H54 (cell line): Measurements from ENCODE around the gene TSPAN18.

ENCODE experiments used
- DNase-seq: peaks from one replicate; pipeline ENCODE4 v3.0.0; 2011; ENCODE audit warnings: low spot score, mixed read lengths; ENCODE audit not compliant: insufficient read length
- FAIRE-seq: peaks from 3 replicates; lab custom pipeline; 2011; peaks lifted over from hg19 to GRCh38; lab: Jason Lieb, UNC
- POLR2A ChIP-seq: IDR thresholded peaks from 2 replicates; pipeline ENCODE4 v1.6.1; 2011; ENCODE audit warnings: low read depth, mild to moderate bottlenecking, low read length

Gene TSPAN18

DNA sequence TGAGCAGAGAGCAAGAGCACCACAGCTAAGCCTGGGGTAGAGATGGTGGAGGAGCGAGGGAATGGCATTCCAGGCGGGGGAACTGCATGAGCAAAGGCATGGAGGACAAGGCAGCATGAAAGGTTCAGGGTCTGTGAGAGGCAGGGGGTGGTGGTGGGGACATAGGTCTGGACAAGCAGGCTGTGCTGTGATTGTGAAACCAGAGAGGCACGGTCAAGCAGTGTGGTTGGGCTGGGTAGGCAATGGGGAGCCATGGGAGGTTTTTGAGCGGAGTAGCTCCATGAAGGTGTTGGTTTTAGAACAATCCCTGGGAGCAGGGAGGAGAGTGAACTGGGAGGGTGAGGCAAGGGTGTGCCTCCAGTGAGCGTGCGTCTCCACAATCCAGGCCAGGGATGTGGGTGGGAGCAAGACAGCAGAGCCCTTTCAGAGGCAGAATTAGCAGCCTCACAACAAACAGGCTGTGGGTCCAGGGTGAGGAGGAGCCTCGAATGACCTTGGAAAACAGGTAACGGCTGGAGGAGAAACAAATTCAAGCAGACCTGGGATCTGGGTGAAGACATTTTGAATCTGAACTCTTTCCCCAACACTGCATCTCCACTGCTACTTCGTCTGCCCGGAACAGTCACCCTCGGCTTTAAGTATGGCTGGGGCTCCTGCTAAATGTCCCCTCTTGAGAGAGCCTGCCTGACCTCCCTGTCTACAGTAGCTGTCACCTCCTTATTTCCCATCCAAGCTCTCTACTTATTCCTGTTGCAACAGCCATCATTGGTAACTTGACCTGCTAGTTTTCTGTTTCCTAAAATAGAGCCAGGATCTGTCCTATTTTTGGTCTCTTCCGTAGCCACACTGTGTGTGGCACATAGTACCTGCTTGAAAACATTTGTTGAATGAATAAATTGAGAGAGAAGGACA lies 27.0 kb upstream of the TSPAN18 start:
- DNase-seq (no peak), FAIRE-seq (no peak)
- no peak for TF ChIP-seq POLR2A

DNA sequence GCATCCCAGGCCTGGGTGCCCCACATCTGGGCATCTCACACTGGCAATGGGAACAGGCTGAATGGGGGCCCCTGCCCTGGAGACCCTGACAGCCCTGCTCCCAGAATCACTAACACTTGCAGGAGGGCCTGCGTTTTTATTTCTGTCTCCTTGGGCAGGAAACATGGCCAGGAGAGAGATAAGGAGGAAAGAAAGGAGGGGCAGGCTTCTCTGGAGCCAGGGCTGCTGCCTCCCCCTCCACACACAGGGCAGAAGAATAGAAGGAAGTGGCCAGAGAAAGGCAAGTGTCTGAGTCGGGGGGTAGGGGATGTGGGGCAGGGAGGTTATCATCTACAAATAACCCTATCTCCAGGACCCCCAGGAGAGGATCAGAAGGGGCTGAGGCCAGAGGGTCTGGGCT lies 25.5 kb upstream of the TSPAN18 start:
- DNase-seq (no peak), FAIRE-seq (no peak)
- TF ChIP-seq POLR2A: no peak

DNA sequence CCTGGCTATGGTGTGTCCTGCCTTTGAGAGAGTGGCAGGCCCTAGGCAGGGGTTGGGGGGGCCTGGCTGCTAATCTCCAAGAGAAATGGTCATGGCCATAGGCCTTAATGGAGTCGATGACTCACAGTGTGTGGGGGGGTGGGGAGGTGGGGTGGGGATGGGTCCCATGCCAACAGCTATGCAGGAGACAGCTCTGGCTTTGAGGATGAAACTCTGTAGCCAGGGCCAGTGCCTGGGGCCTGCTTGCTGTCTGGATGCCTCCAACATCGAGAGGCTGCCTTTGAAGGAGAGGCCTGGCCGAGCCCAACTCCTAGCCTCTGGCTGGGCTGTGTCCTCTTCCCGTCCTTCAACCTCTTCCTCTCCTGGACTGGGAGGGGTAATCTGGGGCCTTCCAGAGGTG lies 23.9 kb upstream of the TSPAN18 start:
- DNase-seq (no peak), FAIRE-seq (no peak)
- no peak for TF ChIP-seq POLR2A

DNA sequence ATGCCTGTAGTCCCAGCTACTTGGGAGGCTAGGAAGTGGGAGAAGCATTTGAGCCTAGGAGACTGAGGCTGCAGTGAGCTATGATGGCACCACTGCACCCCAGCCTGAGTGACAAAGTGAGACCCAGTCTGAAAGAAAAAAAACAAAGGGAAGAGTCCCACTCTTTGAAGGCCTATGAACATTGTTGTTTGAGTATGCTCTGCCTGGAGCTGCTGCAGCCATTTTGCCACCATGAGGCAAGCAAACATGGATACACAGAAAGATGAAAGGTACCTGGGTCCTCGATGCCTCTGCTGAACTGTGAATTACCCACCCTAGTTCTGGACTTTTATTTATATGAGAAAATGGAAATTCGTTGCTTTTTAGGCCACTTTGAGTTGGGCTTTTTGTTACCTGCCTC lies 19.7 kb upstream of the TSPAN18 start:
- FAIRE-seq: no peak
- no peak for DNase-seq
- TF ChIP-seq POLR2A: no peak

DNA sequence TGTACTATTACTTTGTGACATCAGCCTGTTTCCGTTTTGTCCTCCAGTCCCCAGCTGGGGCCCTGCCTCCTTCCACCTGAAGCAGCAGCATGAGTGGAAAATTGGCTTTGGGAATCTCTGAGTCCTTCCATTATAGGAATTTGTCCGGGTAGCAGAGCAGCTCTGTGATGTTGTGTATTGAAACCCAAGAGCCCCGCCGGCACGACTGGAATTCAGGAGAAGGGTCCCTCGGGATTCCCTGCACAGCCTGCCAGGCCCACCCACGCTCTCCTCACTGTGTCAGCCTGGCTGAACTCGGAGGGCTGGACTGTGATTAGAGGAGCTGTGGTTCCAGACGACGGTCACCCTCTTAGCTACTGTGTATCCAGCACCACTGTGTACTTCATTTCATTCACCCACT lies 18.8 kb upstream of the TSPAN18 start:
- DNase-seq: no peak
- no peak for FAIRE-seq
- no peak for TF ChIP-seq POLR2A

DNA sequence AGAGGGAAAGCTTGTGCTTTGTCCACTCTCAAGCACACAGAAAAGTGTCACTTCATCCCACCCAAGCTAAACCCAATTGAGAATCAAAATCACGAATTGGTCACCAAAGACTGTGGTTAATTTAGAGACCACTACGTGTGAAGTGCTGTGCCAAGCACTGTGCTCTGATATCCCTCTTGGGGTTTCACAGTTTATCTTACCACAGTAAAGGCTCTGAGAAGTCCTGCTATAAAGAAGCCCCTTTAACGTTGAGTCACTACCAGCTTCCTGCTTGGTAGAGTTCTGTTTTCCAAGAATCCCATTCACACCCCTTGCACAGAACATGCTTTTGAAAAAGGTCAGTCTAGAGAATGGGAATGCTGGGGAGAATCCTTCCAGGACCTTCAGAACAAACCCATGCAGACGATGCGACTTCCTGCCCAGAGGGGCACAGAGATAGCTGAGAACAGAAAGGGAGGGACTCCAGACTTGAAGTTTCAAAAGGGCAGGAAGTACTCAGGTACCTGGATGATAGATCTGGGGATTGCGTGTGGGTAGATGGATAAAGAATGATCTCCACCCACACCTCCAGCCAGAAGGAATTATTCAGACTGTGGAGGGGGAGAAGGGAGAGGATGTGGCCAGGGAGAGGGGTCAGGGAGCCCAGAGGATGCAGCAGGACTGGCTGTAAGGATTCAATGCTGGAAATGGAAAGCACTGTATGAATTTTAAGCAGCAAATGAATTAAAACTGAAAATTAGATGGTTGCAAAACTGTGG lies 18.1 kb upstream of the TSPAN18 start:
- no peak for FAIRE-seq
- TF ChIP-seq POLR2A: no peak
- DNase-seq: no peak

DNA sequence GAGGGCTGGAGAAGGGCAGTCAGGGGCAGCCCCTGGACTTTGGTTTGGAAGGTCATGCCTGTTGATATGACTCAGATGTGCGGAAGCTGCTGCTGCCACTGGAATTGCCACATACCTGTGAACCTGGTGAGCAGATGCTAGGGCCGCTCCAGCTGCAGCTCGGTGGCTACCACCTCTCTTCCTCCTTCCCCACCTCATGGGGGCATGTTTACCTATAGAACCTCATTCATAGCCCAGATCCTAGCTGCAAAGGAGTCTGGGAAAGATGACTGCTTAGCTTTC lies 17.5 kb upstream of the TSPAN18 start:
- FAIRE-seq (no peak), DNase-seq (no peak)
- TF ChIP-seq POLR2A: no peak

DNA sequence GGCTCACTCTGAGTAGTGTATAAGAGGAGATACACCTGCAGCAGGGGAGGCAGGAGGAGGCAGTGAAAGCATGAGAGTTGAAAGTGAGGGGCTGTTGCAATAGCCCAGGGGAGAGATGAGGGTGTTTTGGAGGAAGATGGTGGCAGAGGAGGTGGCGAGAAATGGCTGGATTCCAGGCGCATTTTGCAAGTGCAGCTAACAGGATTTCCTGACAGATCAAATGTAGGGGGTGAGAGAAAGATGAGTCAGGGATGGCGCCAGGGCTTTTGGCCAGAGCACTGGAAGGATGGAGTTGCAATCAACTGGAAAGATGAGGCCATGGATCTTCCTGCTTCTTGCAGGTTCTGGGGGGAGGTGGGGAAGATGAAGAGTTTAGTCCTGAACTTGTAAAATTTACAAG lies 16.8 kb upstream of the TSPAN18 start:
- FAIRE-seq (no peak), DNase-seq (no peak)
- no peak for TF ChIP-seq POLR2A

DNA sequence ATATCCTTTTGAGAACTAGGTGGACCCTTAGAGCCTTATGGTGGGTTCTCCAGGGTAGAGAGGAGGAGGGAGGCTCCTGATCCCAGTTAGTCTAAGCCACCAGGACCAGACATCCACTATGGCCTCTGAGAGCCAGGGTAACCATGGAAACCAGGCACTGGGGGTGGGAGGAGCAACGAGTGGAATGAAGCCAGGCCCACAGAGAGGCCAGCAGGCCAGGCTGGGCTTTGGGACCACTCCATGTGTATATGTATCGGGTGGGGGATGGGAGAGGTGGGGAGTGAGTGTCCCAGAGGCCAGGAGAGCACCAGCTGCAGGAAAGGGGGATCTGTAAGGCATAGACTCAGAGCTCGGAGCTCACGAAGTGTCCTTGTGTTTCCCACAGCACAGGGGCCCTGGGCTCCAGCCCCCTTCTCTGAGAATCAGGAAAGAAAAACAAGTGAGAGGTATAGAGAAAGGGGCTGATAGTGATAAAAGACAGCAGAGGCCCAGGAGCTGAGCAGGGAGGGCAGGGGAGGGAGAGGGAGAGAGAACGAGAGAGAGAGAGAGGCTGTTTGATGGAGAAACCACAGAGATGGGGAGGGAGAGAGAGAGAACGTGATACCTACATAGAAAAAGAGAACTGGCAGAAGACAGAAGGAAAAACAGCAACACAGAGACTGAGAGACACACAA lies 15.5 kb upstream of the TSPAN18 start:
- FAIRE-seq: no peak
- TF ChIP-seq POLR2A: no peak

DNA sequence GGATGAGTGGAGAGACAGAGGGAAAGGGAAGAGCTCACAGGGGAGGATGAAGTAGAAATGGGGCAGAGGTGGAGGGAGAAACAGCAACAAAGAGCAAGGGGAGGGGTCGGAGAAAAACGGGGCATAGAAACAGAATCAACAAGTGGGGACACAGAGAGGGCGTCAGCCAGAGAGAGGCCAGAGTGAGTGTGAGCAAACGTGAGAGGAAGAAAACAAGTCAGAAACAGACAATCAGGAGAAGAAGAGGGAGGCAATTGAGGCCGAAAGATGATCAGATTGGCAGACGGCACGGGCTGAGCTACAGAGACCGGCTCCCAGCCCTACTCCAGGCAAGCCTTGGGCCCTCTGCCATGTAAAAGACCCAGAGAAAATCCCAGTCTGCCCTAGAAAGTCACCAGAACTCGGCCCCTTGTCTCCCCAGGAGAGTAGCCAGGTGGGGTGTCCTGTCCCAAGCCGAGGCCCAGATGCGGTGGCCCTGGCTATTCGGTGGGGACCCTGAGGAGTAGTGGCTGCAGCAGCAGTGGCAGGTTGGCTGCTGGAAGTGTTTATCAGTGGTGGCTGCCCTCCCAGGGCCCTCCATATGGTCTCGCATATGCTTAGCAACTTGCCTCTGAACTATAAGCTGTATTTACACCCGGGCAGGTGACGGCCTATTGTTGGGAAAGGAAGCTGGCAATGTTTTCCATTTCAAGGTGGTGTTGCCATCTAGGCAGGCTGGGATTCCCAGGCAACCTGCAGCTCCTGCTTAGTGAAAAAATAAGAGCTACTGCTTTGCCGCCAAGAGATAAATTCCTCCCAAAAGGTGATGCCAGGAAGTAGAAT lies 14.8 kb upstream of the TSPAN18 start:
- FAIRE-seq (no peak), DNase-seq (no peak)
- TF ChIP-seq POLR2A: no peak

More for the DNA sequence above, 15.5 kb upstream of the TSPAN18 start:
- DNase-seq: no peak

DNA sequence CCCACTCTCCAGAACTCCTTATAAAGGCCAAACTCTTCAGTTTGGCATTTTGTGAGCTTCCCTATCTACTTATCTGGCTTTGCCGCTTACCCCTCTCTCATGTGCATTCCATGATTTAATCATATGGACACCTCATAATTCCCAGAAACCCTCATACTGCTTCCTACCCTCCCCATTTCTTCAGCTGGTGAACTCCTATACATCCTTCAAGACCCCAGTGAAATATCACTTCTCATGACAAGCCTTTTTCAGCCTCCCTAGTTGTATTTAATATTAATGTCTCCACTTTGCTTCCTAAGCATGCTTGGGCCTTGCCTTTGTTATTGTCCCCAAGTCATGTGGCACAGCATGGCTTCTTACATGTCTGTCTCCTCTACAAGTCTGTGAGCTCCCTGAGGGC lies 13.7 kb upstream of the TSPAN18 start:
- TF ChIP-seq POLR2A: no peak
- FAIRE-seq (no peak), DNase-seq (no peak)

DNA sequence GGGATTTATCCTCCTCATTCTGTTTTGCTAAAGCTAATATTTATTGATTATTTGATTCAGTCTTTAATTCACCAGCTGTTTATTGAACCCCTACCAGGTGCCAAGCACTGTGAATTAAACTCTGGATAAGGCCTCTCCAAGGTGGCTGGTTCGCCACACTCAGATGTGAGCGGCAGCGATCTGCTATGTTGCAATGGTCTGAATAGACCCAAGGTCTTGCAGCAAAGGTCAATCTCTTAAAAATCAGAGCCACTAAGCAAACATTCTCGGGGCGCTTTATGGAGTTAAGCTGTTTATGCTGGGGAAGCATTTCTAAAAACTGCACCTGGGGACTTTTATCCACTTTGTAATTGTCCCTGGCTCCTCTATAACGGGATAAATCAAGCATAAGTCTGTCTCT lies 10.5 kb upstream of the TSPAN18 start:
- DNase-seq (no peak), FAIRE-seq (no peak)
- no peak for TF ChIP-seq POLR2A

DNA sequence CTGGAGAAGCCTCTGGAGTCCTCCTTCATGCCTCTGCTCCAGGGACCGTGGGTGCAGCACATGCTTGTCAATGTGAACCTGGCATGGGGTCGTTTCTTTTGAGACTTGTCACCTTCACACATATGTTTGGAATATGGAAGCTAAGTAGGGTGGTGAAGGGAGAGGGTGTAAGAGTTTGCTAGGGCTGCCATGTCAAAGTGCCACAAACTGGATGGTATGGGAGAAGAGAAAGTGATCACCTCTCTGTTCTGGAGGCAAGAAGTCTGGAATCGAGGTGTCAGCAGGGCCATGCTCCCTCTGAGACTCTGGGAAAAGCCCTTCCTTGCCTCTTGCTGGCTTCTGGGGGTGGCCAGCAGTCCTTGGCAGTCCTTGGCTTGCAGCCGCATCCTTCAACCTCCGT lies 8.7 kb upstream of the TSPAN18 start:
- DNase-seq: no peak
- no peak for TF ChIP-seq POLR2A
- FAIRE-seq: no peak
